HG03520 (cell line): ENCODE measurements around the gene SIK2.

Experiments
- ATAC-seq: cut with Tn5 transposase; IDR thresholded peaks from one replicate; pipeline ENCODE4 v1.9.1; 2021; ENCODE audit warnings: mild to moderate bottlenecking, moderate library complexity; ENCODE audit not compliant: unreplicated experiment

Gene SIK2

DNA sequence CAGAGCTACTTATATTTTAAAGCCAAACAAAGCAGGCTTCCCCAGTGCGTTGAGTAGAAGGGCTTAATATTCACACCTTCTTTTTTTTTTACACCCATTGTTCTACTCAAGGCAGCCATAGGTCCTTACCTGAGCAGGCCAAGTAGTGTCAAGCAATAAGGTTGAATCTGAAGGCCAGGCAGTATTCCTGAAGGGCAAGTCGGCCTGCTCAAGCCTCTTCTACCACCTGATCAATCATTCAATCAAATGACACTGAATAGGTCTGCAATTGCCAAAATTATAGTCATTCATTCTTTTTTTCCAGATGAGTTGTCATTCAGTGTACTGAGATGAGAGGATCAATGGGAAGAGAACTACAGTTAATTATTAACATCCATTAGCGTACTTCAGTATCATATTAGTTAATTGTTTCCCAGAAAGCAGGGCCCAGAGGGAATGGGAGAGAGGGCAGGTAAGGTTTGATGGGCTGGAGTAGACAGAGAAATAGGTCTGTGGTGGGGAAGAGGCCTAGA is 175.9 kb downstream of the SIK2 start:
- ATAC-seq: no peak

DNA sequence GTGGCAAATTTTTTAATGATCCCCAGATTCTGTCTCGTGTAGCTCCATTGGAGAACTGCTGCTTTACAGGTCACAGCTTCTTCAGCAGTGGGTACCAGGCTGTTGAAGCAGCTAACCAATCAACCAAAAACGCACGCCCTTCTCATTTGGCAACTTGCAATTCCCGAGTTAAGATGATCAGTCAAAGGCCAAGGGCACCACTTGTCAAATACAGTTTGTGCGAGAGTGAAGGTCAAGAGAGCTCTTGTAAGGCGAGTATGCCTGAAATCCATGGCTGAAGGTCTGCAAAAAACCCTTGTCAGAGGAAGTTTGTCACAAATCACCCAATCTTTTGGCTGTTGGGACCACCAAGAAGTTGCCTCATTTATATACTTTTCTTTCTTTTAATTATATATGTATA is 176.9 kb downstream of the SIK2 start:
- ATAC-seq: no peak
